Measurements from ENCODE around the gene PIP5K1A. TPM values are rescaled to one million over a fixed set of nuclear protein-coding genes. Genes with fewer than 3 reads are reported as not detected.

PIP5K1A gene
- total RNA-seq, 1 donor from 2014 or later, result 80.3 TPM

DNA sequence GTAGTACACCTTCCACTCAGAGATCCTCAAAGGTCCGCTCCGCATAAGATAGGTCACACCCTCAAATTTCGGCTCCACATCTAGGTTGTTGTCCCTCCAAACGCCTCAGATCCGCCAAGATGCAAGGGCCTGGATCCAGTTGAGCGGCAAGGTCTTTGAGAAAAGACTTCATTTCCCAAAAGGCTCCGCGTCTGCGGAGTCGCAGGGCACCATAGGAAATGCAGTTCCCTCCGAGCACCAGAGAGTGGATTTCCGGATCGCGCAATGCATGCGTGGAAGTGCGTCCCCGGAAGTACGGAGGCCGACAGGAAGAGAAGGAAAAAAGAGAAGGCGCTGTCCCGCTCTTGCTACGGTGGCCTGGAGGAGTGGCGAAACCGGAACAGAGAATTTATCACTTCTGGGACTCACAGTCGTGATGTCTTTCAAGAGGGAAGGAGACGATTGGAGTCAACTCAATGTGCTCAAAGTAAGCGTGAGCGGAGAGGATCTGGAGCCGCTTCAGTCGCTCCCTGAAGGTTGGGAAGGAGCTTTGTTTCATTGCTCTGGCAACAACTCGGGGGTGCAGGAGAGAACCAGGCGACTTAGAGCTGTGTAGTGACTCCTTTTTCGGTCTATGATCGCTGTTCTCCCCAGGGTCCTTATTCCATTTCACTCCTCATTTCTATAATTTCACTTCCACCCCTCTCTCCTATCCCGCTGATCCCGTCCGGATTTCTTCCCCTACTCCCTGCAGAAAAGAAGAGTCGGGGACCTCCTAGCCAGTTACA is 32.4 kb upstream of the PIP5K1A start, which contains the start of the genes LYSMD1 and SCNM1:
LYSMD1 (minus strand) TSS at position 165 of the 767 bp plus-strand sequence. CDS start 644 bp downstream, outside the sequence.
SCNM1 (plus strand) TSS at position 407 of the 767 bp plus-strand sequence; CDS start at position 416, 9 bp downstream.
- peaks cover 0 to 35% of the 10 kb centered on the region in 2 donors for H3K36me3 ChIP-seq
- peak in 1 of 2 donors; percentile 99 for DNase-seq (ENCODE audit: extremely low spot score in 2 of 2)
- TF ChIP-seq POLR2AphosphoS5 (IDR thresholded peaks at IDR 0.05; ENCODE audit: insufficient read depth in 1 of 2, low read depth in 1 of 2) (peak; percentile 93 to 100), POLR2A (IDR thresholded peaks at IDR 0.05) (no peak)
- TF ChIP-seq, protein P1, sequence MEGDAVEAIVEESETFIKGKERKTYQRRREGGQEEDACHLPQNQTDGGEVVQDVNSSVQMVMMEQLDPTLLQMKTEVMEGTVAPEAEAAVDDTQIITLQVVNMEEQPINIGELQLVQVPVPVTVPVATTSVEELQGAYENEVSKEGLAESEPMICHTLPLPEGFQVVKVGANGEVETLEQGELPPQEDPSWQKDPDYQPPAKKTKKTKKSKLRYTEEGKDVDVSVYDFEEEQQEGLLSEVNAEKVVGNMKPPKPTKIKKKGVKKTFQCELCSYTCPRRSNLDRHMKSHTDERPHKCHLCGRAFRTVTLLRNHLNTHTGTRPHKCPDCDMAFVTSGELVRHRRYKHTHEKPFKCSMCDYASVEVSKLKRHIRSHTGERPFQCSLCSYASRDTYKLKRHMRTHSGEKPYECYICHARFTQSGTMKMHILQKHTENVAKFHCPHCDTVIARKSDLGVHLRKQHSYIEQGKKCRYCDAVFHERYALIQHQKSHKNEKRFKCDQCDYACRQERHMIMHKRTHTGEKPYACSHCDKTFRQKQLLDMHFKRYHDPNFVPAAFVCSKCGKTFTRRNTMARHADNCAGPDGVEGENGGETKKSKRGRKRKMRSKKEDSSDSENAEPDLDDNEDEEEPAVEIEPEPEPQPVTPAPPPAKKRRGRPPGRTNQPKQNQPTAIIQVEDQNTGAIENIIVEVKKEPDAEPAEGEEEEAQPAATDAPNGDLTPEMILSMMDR (IDR thresholded peaks at IDR 0.05), result peak in 2 of 3 experiments; percentile 29 to 37

DNA sequence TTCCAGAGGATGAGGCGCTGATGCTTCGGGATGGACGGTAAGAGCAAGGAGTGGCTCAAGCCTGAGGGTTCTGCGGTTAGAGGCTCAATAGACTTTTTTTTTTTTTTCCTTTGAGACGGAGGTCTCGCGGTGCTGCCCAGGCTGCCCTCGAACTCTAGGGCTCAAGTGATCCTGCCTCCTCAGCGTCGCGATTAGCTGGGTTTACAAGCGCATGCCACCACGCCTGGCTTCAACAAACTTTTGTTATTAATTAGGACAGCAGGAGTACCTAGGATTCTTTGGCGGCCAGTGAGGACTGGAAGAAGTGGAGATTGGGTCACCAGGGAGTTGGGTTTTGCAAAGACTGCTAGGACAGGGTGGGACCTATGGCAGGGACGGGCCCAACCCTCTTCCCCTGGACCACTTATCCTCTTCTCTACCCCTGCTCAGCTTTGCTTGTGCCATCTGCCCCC is 31.8 kb upstream of the PIP5K1A start:
- intact Hi-C loops (cut with DNase I), result no loop called here
- Histone ChIP-seq H3K36me3 (peaks cover 0 to 35% of the 10 kb centered on the region in 2 donors), H3K4me3 (peak overlapping the region; percentile 72 to 82), H3K27ac (peak overlapping the region; percentile 88), H3K4me1 (peaks cover 30% of the 10 kb centered on the region), H3K9me3 (no peaks in the 10 kb centered on the region), H3K27me3 (no peaks in the 10 kb centered on the region)
- TF ChIP-seq, protein P1 (IDR thresholded peaks at IDR 0.05), result no peak
- TF ChIP-seq POLR2AphosphoS5 (IDR thresholded peaks at IDR 0.05; ENCODE audit: insufficient read depth in 1 of 2, low read depth in 1 of 2) (no peak), POLR2A (IDR thresholded peaks at IDR 0.05) (no peak)
- DNase-seq (ENCODE audit: extremely low spot score in 2 of 2), result no peak

More for the DNA sequence above, 32.4 kb upstream of the PIP5K1A start, which contains the start of the genes LYSMD1 and SCNM1:
- intact Hi-C loops (cut with DNase I), result no loop called here
- peak within 1 kb of the TSS; percentile 88 for H3K27ac ChIP-seq
- no peaks in the 10 kb centered on the region for H3K9me3 ChIP-seq
- H3K27me3 ChIP-seq, result no peaks in the 10 kb centered on the region
- H3K4me3 ChIP-seq, result peak within 1 kb of the TSS; percentile 72 to 82
- peaks cover 32% of the 10 kb centered on the region for H3K4me1 ChIP-seq

DNA sequence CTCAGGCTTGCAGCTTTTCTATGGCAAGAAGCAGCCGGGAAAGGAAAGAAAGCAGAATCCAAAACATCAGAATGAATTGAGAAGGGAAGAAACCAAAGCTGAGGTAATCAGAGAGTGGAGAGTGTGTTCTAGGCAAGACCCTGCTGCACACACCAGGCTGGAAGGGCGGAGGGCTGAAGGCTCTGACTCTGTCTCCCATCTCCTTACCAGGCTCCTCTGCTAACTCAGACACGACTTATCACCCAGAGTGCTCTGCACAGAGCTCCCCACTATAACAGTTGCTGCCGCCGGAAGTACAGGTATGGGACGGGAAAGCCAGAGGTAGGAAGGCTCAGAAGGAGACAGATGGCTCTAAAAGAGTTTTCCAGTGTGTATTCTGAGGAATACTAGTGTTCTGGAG is 31.2 kb upstream of the PIP5K1A start:
- Histone ChIP-seq H3K27me3 (no peaks in the 10 kb centered on the region), H3K27ac (no peak overlapping the region), H3K4me3 (peak overlapping the region in 1 of 2 donors; percentile 72), H3K36me3 (peaks cover 0 to 30% of the 10 kb centered on the region in 2 donors), H3K9me3 (no peaks in the 10 kb centered on the region), H3K4me1 (peaks cover 30% of the 10 kb centered on the region)
- TF ChIP-seq, protein P1 (IDR thresholded peaks at IDR 0.05), result no peak
- TF ChIP-seq POLR2AphosphoS5 (IDR thresholded peaks at IDR 0.05; ENCODE audit: insufficient read depth in 1 of 2, low read depth in 1 of 2) (no peak), POLR2A (IDR thresholded peaks at IDR 0.05) (no peak)
- DNase-seq (ENCODE audit: extremely low spot score in 2 of 2), result no peak
- intact Hi-C loops (cut with DNase I), result no loop called here

GRCh38 chr1:151171190-151171589 is 27.2 kb upstream of the PIP5K1A start:
- no peak overlapping the region for H3K27ac ChIP-seq
- no peaks in the 10 kb centered on the region for H3K9me3 ChIP-seq
- H3K4me1 ChIP-seq, result peaks cover 12% of the 10 kb centered on the region
- peaks cover 0 to 42% of the 10 kb centered on the region in 2 donors for H3K36me3 ChIP-seq
- H3K27me3 ChIP-seq, result no peaks in the 10 kb centered on the region
- TF ChIP-seq, protein P1 (IDR thresholded peaks at IDR 0.05), result no peak
- no peak for TF ChIP-seq POLR2AphosphoS5 (IDR thresholded peaks at IDR 0.05; ENCODE audit: insufficient read depth in 1 of 2, low read depth in 1 of 2)
- TF ChIP-seq POLR2A (IDR thresholded peaks at IDR 0.05), result no peak
- no peak for DNase-seq (ENCODE audit: extremely low spot score in 2 of 2)
- no peak overlapping the region for H3K4me3 ChIP-seq
- intact Hi-C loops (cut with DNase I), result no loop called here

Measured in vagina (tissue), 2 donors.